H1 (cell line): Measurements from ENCODE around the gene OSBPL6. TPM values are rescaled to one million over a fixed set of nuclear protein-coding genes. Genes with fewer than 3 reads are reported as not detected.

Experiments
- CTCF ChIA-PET: fragments of 300-600 bp; sonication (Branson Sonifier 250); formaldehyde crosslinking; loops from one replicate; lab custom pipeline; 2021; ENCODE audit not compliant: partially characterized antibody; lab: Charles Lee
- POLR2A ChIA-PET: fragments of 300-600 bp; sonication (Branson Sonifier 250); formaldehyde crosslinking; loops from one replicate; lab custom pipeline; 2021; ENCODE audit warnings: inconsistent platforms; ENCODE audit not compliant: partially characterized antibody; lab: Charles Lee
- DNase-seq, 2 experiments: peaks; one replicate each; pipeline versions ENCODE4 v3.0.0 to v3.0.0-alpha.2; 2010 to 2022; ENCODE audit warnings: low spot score in 2 of 2, low read depth in 1 of 2, mixed read lengths in 1 of 2
- FAIRE-seq: peaks from 2 replicates; lab custom pipeline; 2011; peaks lifted over from hg19 to GRCh38; lab: Jason Lieb, UNC
- H2AFZ ChIP-seq: 2 replicates; pipeline ENCODE4 v1.8.1; 2012; ENCODE audit warnings: low read length, inconsistent platforms
- H2AK5ac ChIP-seq: 2 replicates; pipeline ENCODE4 v1.6.1; 2013; ENCODE audit warnings: low read depth, low read length
- H2BK120ac ChIP-seq: replicated peaks from 2 replicates; pipeline ENCODE3; 2013; ENCODE audit warnings: low read depth, low read length, inconsistent platforms
- H2BK12ac ChIP-seq: 2 replicates; pipeline ENCODE4 v1.6.1; 2013; ENCODE audit warnings: low read depth, low read length
- H2BK15ac ChIP-seq: 2 replicates; pipeline ENCODE4 v1.6.1; 2013; ENCODE audit warnings: low read length
- H2BK20ac ChIP-seq: 2 replicates; pipeline ENCODE4 v1.6.1; 2013; ENCODE audit warnings: low read length
- H2BK5ac ChIP-seq: 2 replicates; pipeline ENCODE4 v1.6.1; 2013; ENCODE audit warnings: low read depth, low read length
- H3K14ac ChIP-seq: 2 replicates; pipeline ENCODE4 v1.6.1; 2013; ENCODE audit warnings: inconsistent platforms; ENCODE audit not compliant: insufficient read length
- H3K18ac ChIP-seq: 2 replicates; pipeline ENCODE4 v1.6.1; 2013; ENCODE audit warnings: low read length; ENCODE audit errors: extremely low read depth
- H3K23ac ChIP-seq: 2 replicates; pipeline ENCODE4 v1.6.1; 2013; ENCODE audit warnings: inconsistent platforms; ENCODE audit not compliant: insufficient read length
- H3K23me2 ChIP-seq: 2 replicates; pipeline ENCODE4 v1.6.1; 2013; ENCODE audit warnings: low read depth, low read length
- H3K27ac ChIP-seq: 2 replicates; pipeline ENCODE4 v1.6.1; 2011; ENCODE audit warnings: low read depth, low read length, inconsistent platforms
- H3K27me3 ChIP-seq, 4 experiments: replicated peaks in 1 of 4; 1 replicate in 1 of 4; 2 replicates in 3 of 4; pipeline versions ENCODE4 v1.6.1 to v1.8.1; 2011 to 2013; ENCODE audit warnings: low read length in 3 of 4, mild to moderate bottlenecking in 3 of 4, inconsistent platforms in 2 of 4, mixed read lengths in 2 of 4, moderate library complexity in 1 of 4; ENCODE audit not compliant: control insufficient read depth in 3 of 4, insufficient read depth in 3 of 4; ENCODE audit errors: extremely low read depth in 1 of 4
- H3K36me3 ChIP-seq, 4 experiments: 2 replicates each; pipeline versions ENCODE4 v1.6.1 to v1.8.1; 2011 to 2013; ENCODE audit warnings: mild to moderate bottlenecking in 4 of 4, low read length in 3 of 4, moderate library complexity in 2 of 4, control low read depth in 1 of 4, inconsistent platforms in 1 of 4; ENCODE audit not compliant: insufficient read depth in 4 of 4, control insufficient read depth in 2 of 4
- H3K4ac ChIP-seq: replicated peaks from 2 replicates; pipeline ENCODE3; 2013; ENCODE audit warnings: low read length, low read depth, mixed read lengths, inconsistent platforms; ENCODE audit not compliant: insufficient read length
- H3K4me1 ChIP-seq, 4 experiments: replicated peaks in 1 of 4; 1 replicate in 1 of 4; 2 replicates in 3 of 4; pipeline versions ENCODE4 v1.6.1 to v1.8.1; 2011 to 2013; ENCODE audit warnings: low read length in 3 of 4, inconsistent platforms in 2 of 4, mixed read lengths in 1 of 4; ENCODE audit not compliant: insufficient read depth in 4 of 4, control insufficient read depth in 3 of 4
- H3K4me2 ChIP-seq, 2 experiments: 2 replicates each; pipeline versions ENCODE4 v1.6.1 to v1.8.1; 2011 to 2013; ENCODE audit warnings: low read depth in 2 of 2, low read length in 2 of 2, control low read depth in 1 of 2, inconsistent platforms in 1 of 2, mild to moderate bottlenecking in 1 of 2; ENCODE audit not compliant: insufficient read depth in 1 of 2
- H3K4me3 ChIP-seq, 4 experiments: fragments of 200-600, 300-600 bp in 1 of 4; sonication (generic), shearing (Covaris generic), sonication (Bioruptor Twin) in 1 of 4; 2 replicates each; pipeline versions ENCODE4 v1.5.1 to v1.8.1; 2011 to 2016; ENCODE audit warnings: low read length in 4 of 4, low read depth in 3 of 4, control low read depth in 2 of 4, inconsistent platforms in 2 of 4, mild to moderate bottlenecking in 2 of 4, mixed read lengths in 1 of 4, moderate library complexity in 1 of 4; ENCODE audit not compliant: insufficient read depth in 2 of 4; ENCODE audit errors: extremely low read depth in 1 of 4
- H3K56ac ChIP-seq: replicated peaks from 2 replicates; pipeline ENCODE3; 2013; ENCODE audit warnings: low read depth, mild to moderate bottlenecking, mixed read lengths, low read length, inconsistent platforms; ENCODE audit not compliant: insufficient read length
- H3K79me1 ChIP-seq: 2 replicates; pipeline ENCODE4 v1.6.1; 2013; ENCODE audit warnings: low read depth, low read length, control low read depth
- H3K79me2 ChIP-seq, 2 experiments: 2 replicates each; pipeline versions ENCODE4 v1.6.1 to v1.8.1; 2012 to 2013; ENCODE audit warnings: low read length in 2 of 2, mild to moderate bottlenecking in 2 of 2, inconsistent platforms in 1 of 2; ENCODE audit not compliant: insufficient read depth in 2 of 2, control insufficient read depth in 1 of 2
- H3K9ac ChIP-seq, 4 experiments: replicated peaks in 1 of 4; 1 replicate in 1 of 4; 2 replicates in 3 of 4; pipeline versions ENCODE4 v1.6.1 to v1.8.1; 2011 to 2013; ENCODE audit warnings: low read depth in 3 of 4, low read length in 3 of 4, control low read depth in 2 of 4, mild to moderate bottlenecking in 2 of 4, moderate library complexity in 2 of 4, inconsistent platforms in 1 of 4; ENCODE audit errors: extremely low read depth in 1 of 4
- H3K9me3 ChIP-seq, 2 experiments: 2 replicates each; pipeline versions ENCODE4 v1.6.1 to v1.8.1; 2012 to 2013; ENCODE audit warnings: mild to moderate bottlenecking in 2 of 2, moderate library complexity in 2 of 2, control low read depth in 1 of 2, inconsistent platforms in 1 of 2, low read depth in 1 of 2, low read length in 1 of 2, mixed read lengths in 1 of 2; ENCODE audit not compliant: insufficient read depth in 2 of 2
- H4K20me1 ChIP-seq, 2 experiments: replicated peaks in 1 of 2; 2 replicates each; pipeline versions ENCODE3 to v1.8.1; 2011 to 2013; ENCODE audit warnings: inconsistent platforms in 2 of 2, low read length in 2 of 2, mild to moderate bottlenecking in 1 of 2; ENCODE audit not compliant: insufficient read depth in 2 of 2, control insufficient read depth in 1 of 2
- H4K5ac ChIP-seq: 2 replicates; pipeline ENCODE4 v1.6.1; 2013; ENCODE audit warnings: low read length, low read depth, mixed read lengths, inconsistent platforms; ENCODE audit not compliant: insufficient read length
- H4K8ac ChIP-seq: 2 replicates; pipeline ENCODE4 v1.8.0; 2013; ENCODE audit warnings: mild to moderate bottlenecking, moderate library complexity, low read length, inconsistent platforms; ENCODE audit not compliant: insufficient read depth; ENCODE audit errors: extremely low read depth
- H4K91ac ChIP-seq: replicated peaks from 2 replicates; pipeline ENCODE3; 2013; ENCODE audit warnings: low read length, mixed read lengths, inconsistent platforms; ENCODE audit not compliant: insufficient read length
- ASH2L ChIP-seq: fragments of 200-600, 300-600 bp; sonication (generic); IDR thresholded peaks from one replicate; pipeline ENCODE4 v1.7.1; 2017; ENCODE audit warnings: low read length
- CEBPB ChIP-seq: IDR thresholded peaks from 2 replicates; pipeline ENCODE4 v1.6.1; 2012; ENCODE audit warnings: low read depth, low read length
- CHD2 ChIP-seq: IDR thresholded peaks from 2 replicates; pipeline ENCODE4 v1.6.1; 2012; ENCODE audit warnings: low read length, improper control_type of control experiment
- EP300 ChIP-seq, 2 experiments: IDR thresholded peaks; 1 replicate in 1 of 2; 2 replicates in 1 of 2; pipeline ENCODE4 v1.6.1; 2011 to 2012; ENCODE audit warnings: low read depth in 2 of 2, low read length in 2 of 2, mild to moderate bottlenecking in 2 of 2, borderline replicate concordance in 1 of 2, inconsistent platforms in 1 of 2, moderate library complexity in 1 of 2
- FOSL1 ChIP-seq: IDR thresholded peaks from 2 replicates; pipeline ENCODE4 v1.6.1; 2011; ENCODE audit warnings: mild to moderate bottlenecking, low read depth, low read length, moderate library complexity; ENCODE audit not compliant: insufficient read depth
- GTF2F1 ChIP-seq: IDR thresholded peaks from 2 replicates; pipeline ENCODE4 v1.6.1; 2012; ENCODE audit warnings: low read depth, low read length, improper control_type of control experiment, borderline replicate concordance
- JUND ChIP-seq: IDR thresholded peaks from 2 replicates; pipeline ENCODE4 v1.6.1; 2011; ENCODE audit warnings: mild to moderate bottlenecking, improper control_type of control experiment, low read length
- KDM5A ChIP-seq: fragments of 200-600 bp; IDR thresholded peaks from 2 replicates; pipeline ENCODE4 v1.7.1; 2012; ENCODE audit warnings: mild to moderate bottlenecking, low read length, inconsistent platforms, mixed read lengths
- PHF8 ChIP-seq: fragments of 200-600 bp; sonication (generic); conservative IDR thresholded peaks from 2 replicates; pipeline ENCODE4 v1.7.1; 2012; ENCODE audit warnings: low read depth, mild to moderate bottlenecking, inconsistent platforms, low read length, moderate library complexity
- POU5F1 ChIP-seq: IDR thresholded peaks from 2 replicates; pipeline ENCODE4 v1.6.1; 2011; ENCODE audit warnings: low read depth, mild to moderate bottlenecking, low read length, moderate library complexity
- SIN3A ChIP-seq, 2 experiments: IDR thresholded peaks in 1 of 2; conservative IDR thresholded peaks in 1 of 2; 2 replicates each; pipeline ENCODE4 v1.6.1; 2011 to 2012; ENCODE audit warnings: low read length in 2 of 2, improper control_type of control experiment in 1 of 2, low read depth in 1 of 2, mild to moderate bottlenecking in 1 of 2
- SP2 ChIP-seq: IDR thresholded peaks from 2 replicates; pipeline ENCODE4 v1.6.1; 2012; ENCODE audit warnings: mild to moderate bottlenecking, low read length, inconsistent platforms
- SRF ChIP-seq: IDR thresholded peaks from 2 replicates; pipeline ENCODE4 v1.6.1; 2011; ENCODE audit warnings: mild to moderate bottlenecking, low read depth, low read length, moderate library complexity
- TCF12 ChIP-seq: IDR thresholded peaks from 2 replicates; pipeline ENCODE4 v1.6.1; 2011; ENCODE audit warnings: low read depth, mild to moderate bottlenecking, low read length
- WGBS, 2 experiments: shearing (Covaris generic) in 1 of 2; methylation state at CpG; one replicate each; pipeline versions ENCODE4 v1.1.6 to v1.1.7; 2013 to 2015; ENCODE audit warnings: low lambda C conversion rate in 2 of 2, mixed read lengths in 2 of 2, inconsistent platforms in 1 of 2, low coverage in 1 of 2, missing lambda C conversion rate in 1 of 2; ENCODE audit not compliant: insufficient replicate concordance in 2 of 2, insufficient coverage in 1 of 2, insufficient read length in 1 of 2; ENCODE audit errors: extremely low coverage in 1 of 2, missing lambda C conversion rate in 1 of 2; 5-methylcytosine and 5-hydroxymethylcytosine counted together
- polyA plus RNA-seq, 7 experiments: library from polyadenylated mRNA; depleted of rRNA in 3 of 7; stranded (reverse) in 5 of 7; unstranded in 2 of 7; fragments of >200 nt in 5 of 7; fragments of 200-250 nt in 2 of 7; gene quantifications; 1 replicate in 5 of 7; 2 replicates in 1 of 7; 4 replicates in 1 of 7; pipeline versions ENCODE4 v1.2.1 to v1.2.3, GENCODE V29; 2011 to 2013; ENCODE audit warnings: missing spikeins in 2 of 7, mixed read lengths in 2 of 7
- total RNA-seq: library from RNA; stranded (reverse); fragmentation: NEBNext Ultra II Directional; extraction: Animal tissue kit (Norgen Biotek cat#: 25700); gene quantifications from 2 replicates; pipeline ENCODE4 v1.2.1, GENCODE V29; 2021
- TF ChIP-seq, protein P1 (sequence below): IDR thresholded peaks from 2 replicates; pipeline ENCODE4 v1.6.1; 2011; ENCODE audit warnings: low read depth, mild to moderate bottlenecking, low read length; ENCODE audit not compliant: insufficient read depth

OSBPL6 gene
- total and polyA plus RNA-seq, 2 of the 8 experiments (the other 6 are each of a cell fraction or from before 2014, with no cell fraction given) = 1.7 to 5.6 TPM

DNA sequence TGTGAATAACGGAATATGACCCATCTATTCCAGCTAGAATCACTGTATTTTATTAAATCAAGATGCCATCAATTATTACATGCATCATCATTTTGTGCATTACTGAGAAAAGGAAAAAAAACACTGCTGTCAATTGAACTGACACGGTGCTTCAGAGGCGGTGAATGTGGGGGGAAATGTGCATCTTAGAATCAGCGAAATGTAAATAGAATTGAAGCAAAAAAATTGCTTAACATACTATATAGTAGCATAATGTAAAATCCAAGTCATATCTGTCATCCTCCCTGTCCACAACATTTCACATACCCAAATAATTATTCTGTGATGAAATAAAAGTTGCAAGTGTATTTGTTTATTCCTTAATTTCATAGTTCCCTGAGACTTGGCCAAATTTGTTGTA is 172.1 kb downstream of the OSBPL6 start:
- Histone ChIP-seq H3K9me3 (no peaks in the 10 kb centered on the region), H3K4me1 (no peaks in the 10 kb centered on the region), H4K8ac (no peak overlapping the region), H3K27me3 (no peaks in the 10 kb centered on the region), H2BK5ac (no peak overlapping the region), H2BK20ac (no peak overlapping the region), H4K5ac (no peak overlapping the region), H4K91ac (no peak overlapping the region), H3K23me2 (peaks cover 1% of the 10 kb centered on the region; the same call in 1 of the 2 replicates), H3K4me2 (no peak overlapping the region), H3K9ac (no peak overlapping the region), H2AK5ac (no peak overlapping the region), H3K14ac (no peak overlapping the region), H2BK15ac (no peak overlapping the region), H3K23ac (no peak overlapping the region), H3K4ac (no peak overlapping the region), H3K18ac (no peak overlapping the region), H3K27ac (no peak overlapping the region), H2BK12ac (no peak overlapping the region), H4K20me1 (no peaks in the 10 kb centered on the region), H3K36me3 (no peaks in the 10 kb centered on the region), H3K79me1 (no peaks in the 10 kb centered on the region), H3K56ac (no peak overlapping the region), H3K4me3 (no peak overlapping the region), H2AFZ (no peak overlapping the region), H3K79me2 (no peaks in the 10 kb centered on the region), H2BK120ac (no peak overlapping the region)
- ChIA-PET POLR2A (no interaction called here), CTCF (interaction anchor here (0.6 to 1.2 kb wide), 2 partner anchors 78 to 234 kb away, joined by 3 read pairs; no protein-coding TSS in a partner anchor)
- FAIRE-seq (no peak), DNase-seq (no peak)
- WGBS, 2 experiments = 89% methylated on average over 4 of the region's 4 CpGs; no CpG with 5 or more reads in 1 of the 2 experiments
- TF ChIP-seq TCF12 = no peak
- no peak for TF ChIP-seq SP2
- no peak for TF ChIP-seq SIN3A (conservative IDR thresholded peaks at IDR 0.05 in 1 of 2, IDR thresholded peaks at IDR 0.05 in 1 of 2; ENCODE audit: low read depth in 1 of 2, low read length in 2 of 2)
- TF ChIP-seq SRF = no peak
- TF ChIP-seq GTF2F1 = no peak
- no peak for TF ChIP-seq POU5F1
- TF ChIP-seq, protein P1, sequence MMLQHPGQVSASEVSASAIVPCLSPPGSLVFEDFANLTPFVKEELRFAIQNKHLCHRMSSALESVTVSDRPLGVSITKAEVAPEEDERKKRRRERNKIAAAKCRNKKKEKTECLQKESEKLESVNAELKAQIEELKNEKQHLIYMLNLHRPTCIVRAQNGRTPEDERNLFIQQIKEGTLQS = no peak
- TF ChIP-seq ASH2L = no peak
- no peak for TF ChIP-seq EP300 (IDR thresholded peaks at IDR 0.05; ENCODE audit: borderline replicate concordance in 1 of 2, low read depth in 2 of 2, low read length in 2 of 2)
- TF ChIP-seq PHF8 = no peak
- no peak for TF ChIP-seq CHD2
- no peak for TF ChIP-seq FOSL1
- TF ChIP-seq KDM5A = no peak
- no peak for TF ChIP-seq CEBPB
- no peak for TF ChIP-seq JUND
